Measurements from ENCODE around the gene TTC28. TPM values are rescaled to one million over a fixed set of nuclear protein-coding genes. Genes with fewer than 3 reads are reported as not detected.
A peak's percentile ranks its signal among the peaks of the same experiment; 100 is the strongest.

TTC28 gene
- total and polyA plus RNA-seq, 12 donors, result 3.4 to 75.6 (median 28.6) TPM

DNA sequence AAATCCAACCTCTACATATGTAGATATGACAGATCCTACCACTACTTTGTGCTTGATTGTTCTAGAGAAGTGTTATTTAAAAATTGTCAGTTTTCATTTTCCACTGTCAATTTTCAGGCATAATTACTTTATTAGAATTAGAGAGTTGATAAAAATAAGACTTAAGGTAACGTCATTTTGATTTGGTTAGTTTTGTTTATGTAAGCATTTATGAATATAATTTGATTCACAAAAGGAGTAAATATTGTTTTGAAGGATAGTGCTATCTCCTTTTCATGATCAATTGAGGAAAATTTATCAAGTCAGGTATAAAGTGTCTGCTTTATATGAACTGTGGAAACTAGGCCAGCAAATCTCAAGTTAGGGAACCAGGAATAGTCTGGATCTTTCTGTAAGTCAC lies 718.0 kb downstream of the TTC28 start:
- intact Hi-C loops (cut with DNase I), result no loop called here

DNA sequence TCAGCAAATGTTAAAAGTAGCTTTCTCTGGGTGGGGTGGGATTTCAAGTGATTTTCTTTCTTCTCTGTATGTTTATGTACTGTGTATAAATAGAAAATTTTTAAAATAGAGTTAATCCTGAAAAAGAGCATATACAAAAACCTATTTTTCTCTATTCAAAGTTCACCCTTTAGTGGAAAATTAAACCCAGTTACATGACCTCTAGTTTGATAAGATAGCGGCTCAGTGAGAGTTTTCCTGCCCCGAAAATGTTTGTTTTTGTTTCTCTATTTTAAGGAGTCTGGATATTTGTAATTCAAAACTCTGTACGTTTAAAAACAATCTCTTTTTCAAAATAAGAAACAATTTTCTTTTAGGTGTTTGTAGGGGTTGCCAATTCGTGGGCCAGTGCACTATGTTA lies 718.5 kb downstream of the TTC28 start:
- WGBS, 4 donors, result 40 to 59% (median 50%) methylated on average over 4 of the region's 4 CpGs
- DNase-seq, result no peak
- no peaks in the 10 kb centered on the region for H3K9me3 ChIP-seq (replicated peaks in 1 of 3)
- no peak for TF ChIP-seq POLR2A (IDR thresholded peaks at IDR 0.05)
- intact Hi-C loops (cut with DNase I), result no loop called here
- H3K4me3 ChIP-seq, result no peak overlapping the region
- no peaks in the 10 kb centered on the region for H3K27me3 ChIP-seq
- peaks cover 0 to 29% of the 10 kb centered on the region in 2 donors for H3K4me1 ChIP-seq (replicated peaks in 1 of 2)
- peak overlapping the region in 1 of 5 donors; percentile 27 for H3K27ac ChIP-seq
- H3K36me3 ChIP-seq (replicated peaks in 1 of 2), result no peaks in the 10 kb centered on the region

More for the DNA sequence above, 718.0 kb downstream of the TTC28 start:
- Histone ChIP-seq H3K27me3 (no peaks in the 10 kb centered on the region), H3K36me3 (replicated peaks in 1 of 2) (no peaks in the 10 kb centered on the region), H3K9me3 (replicated peaks in 1 of 3) (no peaks in the 10 kb centered on the region), H3K27ac (peak overlapping the region in 1 of 5 donors; percentile 27), H3K4me1 (replicated peaks in 1 of 2) (peaks cover 0 to 29% of the 10 kb centered on the region in 2 donors), H3K4me3 (no peak overlapping the region)
- no peak for DNase-seq
- WGBS, 4 donors, result 64 to 78% (median 67%) methylated on average over 1 of the region's 1 CpG
- TF ChIP-seq POLR2A (IDR thresholded peaks at IDR 0.05), result no peak
- TF ChIP-seq, protein P1, sequence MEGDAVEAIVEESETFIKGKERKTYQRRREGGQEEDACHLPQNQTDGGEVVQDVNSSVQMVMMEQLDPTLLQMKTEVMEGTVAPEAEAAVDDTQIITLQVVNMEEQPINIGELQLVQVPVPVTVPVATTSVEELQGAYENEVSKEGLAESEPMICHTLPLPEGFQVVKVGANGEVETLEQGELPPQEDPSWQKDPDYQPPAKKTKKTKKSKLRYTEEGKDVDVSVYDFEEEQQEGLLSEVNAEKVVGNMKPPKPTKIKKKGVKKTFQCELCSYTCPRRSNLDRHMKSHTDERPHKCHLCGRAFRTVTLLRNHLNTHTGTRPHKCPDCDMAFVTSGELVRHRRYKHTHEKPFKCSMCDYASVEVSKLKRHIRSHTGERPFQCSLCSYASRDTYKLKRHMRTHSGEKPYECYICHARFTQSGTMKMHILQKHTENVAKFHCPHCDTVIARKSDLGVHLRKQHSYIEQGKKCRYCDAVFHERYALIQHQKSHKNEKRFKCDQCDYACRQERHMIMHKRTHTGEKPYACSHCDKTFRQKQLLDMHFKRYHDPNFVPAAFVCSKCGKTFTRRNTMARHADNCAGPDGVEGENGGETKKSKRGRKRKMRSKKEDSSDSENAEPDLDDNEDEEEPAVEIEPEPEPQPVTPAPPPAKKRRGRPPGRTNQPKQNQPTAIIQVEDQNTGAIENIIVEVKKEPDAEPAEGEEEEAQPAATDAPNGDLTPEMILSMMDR (IDR thresholded peaks at IDR 0.05), result no peak

DNA sequence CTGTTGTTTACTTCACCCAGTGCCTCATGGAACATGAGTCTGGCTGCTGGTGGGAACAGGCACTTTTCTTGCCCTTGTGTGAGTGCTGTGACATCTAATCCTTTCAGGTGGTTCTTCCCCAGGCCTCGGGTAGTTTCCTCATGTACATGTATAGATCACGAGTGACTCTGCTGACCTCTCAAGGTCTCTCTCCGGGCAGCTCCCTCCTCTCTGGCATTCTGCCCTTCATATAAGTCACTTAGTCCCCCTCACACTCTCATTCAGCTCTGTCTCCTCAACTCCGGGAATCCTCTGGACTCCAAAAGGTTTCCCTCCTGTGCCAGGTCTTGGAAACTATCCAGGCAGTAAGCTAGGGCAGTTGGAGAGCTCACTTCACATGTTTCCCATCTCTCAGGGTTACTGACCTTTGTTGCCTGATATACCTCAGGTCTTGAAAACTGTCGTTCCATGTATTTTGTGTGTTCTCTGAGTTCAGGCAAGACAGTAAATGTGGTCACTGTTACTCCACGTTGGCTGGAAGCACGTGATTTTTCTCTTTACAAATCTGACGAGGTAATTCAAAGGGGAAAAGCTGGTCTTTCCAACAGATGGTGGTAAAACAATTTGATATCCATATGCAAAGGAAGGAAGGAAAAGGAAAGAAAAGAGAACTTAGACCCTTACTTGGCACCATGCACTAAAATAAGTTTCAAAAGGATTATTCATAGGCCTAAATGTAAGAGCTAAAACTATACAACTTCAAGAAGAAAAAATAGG lies 720.1 kb downstream of the TTC28 start:
- no peak for TF ChIP-seq POLR2A (IDR thresholded peaks at IDR 0.05)
- TF ChIP-seq, protein P1 (IDR thresholded peaks at IDR 0.05), result no peak

DNA sequence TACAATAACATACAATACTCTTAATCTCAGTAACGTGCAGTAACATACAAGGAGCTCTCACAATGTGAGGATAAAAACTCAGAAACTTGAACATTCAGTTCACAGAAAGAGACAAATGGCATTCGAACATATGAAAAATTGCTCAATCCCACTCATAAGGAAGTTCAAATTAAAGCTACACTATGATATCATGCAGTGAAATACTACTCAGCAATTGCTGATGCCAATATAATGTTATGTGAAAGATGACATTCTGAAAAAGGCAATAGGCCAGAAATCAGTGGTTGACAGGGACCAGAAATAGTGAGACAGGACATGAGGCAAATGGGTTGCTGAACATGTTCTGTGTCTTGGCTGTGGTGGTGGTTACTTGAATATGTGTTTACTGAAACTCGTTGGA lies 726.9 kb downstream of the TTC28 start:
- Histone ChIP-seq H3K27me3 (no peaks in the 10 kb centered on the region), H3K4me1 (replicated peaks in 1 of 2) (peaks cover 0 to 9% of the 10 kb centered on the region in 2 donors), H3K4me3 (no peak overlapping the region), H3K36me3 (replicated peaks in 1 of 2) (no peaks in the 10 kb centered on the region), H3K9me3 (replicated peaks in 1 of 3) (no peaks in the 10 kb centered on the region), H3K27ac (no peak overlapping the region)
- 70 to 85% (median 83%) methylated on average over 3 of the region's 3 CpGs for WGBS, 4 donors
- TF ChIP-seq, protein P1 (IDR thresholded peaks at IDR 0.05), result no peak
- TF ChIP-seq POLR2A (IDR thresholded peaks at IDR 0.05), result no peak
- DNase-seq, result no peak
- intact Hi-C loops (cut with DNase I), result no loop called here

More for the DNA sequence above, 720.1 kb downstream of the TTC28 start:
- WGBS, 4 donors, result 46 to 55% (median 51%) methylated on average over 8 of the region's 8 CpGs
- DNase-seq, result peak in 3 of 7 donors; percentile 32 to 47 (median 35)
- Histone ChIP-seq H3K9me3 (replicated peaks in 1 of 3) (no peaks in the 10 kb centered on the region), H3K4me3 (no peak overlapping the region), H3K27me3 (no peaks in the 10 kb centered on the region), H3K36me3 (replicated peaks in 1 of 2) (no peaks in the 10 kb centered on the region), H3K27ac (no peak overlapping the region), H3K4me1 (replicated peaks in 1 of 2) (peaks cover 0 to 29% of the 10 kb centered on the region in 2 donors)
- intact Hi-C loops (cut with DNase I), result no loop called here
